GM13977 (cell line): ENCODE data around the gene SYNE1.

Source experiments
- DNase-seq: peaks from one replicate; pipeline ENCODE4 v3.0.0; 2012; ENCODE audit warnings: low spot score
- CTCF ChIP-seq: IDR thresholded peaks from 2 replicates; pipeline ENCODE4 v1.5.1; 2012; ENCODE audit warnings: mild to moderate bottlenecking, control low read depth; ENCODE audit not compliant: insufficient read depth; ENCODE audit errors: extremely low read depth, missing control alignments
- in situ Hi-C: fragments of 300-500 bp; cut with MboI; formaldehyde crosslinking; loops from one replicate; pipeline ENCODE4 v1.12.0; 2022; ENCODE audit warnings: low sequenced_read_pairs, low pct_unique_long_range_greater_than_20kb, mixed read lengths, inconsistent platforms; ENCODE audit not compliant: unreplicated experiment

The SYNE1 gene

DNA sequence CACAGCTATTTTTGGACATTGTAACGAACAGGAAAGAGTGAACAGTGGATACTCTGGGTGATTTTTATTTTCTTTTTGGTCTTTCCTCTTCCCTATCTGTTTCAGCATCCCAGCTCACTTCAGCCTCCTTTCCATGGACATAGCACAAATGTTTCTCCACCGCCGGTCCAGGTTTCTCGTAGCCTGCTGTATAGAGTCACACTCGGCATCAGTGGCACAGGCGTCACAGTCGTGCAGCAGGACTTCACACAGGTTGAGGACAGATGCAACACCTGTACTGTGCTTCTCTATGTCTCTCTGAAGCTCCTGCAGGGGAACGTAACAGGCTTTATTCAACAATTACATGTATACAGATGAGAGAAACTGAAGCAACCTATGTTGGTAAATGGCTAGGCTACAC is 481.4 kb downstream of the SYNE1 start:
- in situ Hi-C loops, result no loop called here
- no peak for TF ChIP-seq CTCF
- no peak for DNase-seq

DNA sequence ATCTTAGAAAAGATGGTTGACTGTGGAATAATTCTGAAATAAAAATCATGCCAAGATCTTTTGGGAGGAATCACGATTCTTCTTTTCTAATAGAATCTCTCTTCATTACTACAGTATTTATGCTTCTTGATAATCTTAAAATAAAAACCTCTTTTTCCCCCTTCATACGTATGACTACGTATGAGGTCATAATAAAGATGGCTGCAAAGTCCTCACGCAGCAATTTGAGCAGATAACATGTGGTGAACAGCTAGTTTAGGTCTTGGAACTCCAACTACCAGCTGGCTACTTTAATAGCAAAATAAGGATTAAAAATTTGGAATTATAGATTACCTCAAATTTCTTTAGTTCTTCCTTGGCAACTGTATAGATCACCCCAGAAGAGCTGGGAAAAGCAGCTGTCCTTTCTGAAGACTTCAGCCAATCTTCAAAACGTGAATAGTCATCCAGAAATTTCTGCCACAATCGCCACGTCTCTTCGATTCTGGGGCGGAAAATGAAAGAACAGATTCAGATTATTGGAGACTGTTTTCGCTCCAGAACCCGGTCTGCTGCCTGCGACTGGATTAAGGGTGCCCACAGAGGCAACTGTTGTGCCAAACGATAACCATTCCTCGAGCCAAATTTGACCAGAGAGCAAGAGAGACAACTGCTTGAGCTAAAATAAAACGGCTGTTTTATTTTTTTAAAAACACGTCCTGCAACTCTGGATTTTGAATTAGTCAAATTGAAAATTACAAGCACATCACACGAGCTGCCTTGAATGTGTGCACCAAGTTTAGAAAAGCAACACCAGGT is 482.4 kb downstream of the SYNE1 start:
- in situ Hi-C loops, result no loop called here
- no peak for DNase-seq
- no peak for TF ChIP-seq CTCF

DNA sequence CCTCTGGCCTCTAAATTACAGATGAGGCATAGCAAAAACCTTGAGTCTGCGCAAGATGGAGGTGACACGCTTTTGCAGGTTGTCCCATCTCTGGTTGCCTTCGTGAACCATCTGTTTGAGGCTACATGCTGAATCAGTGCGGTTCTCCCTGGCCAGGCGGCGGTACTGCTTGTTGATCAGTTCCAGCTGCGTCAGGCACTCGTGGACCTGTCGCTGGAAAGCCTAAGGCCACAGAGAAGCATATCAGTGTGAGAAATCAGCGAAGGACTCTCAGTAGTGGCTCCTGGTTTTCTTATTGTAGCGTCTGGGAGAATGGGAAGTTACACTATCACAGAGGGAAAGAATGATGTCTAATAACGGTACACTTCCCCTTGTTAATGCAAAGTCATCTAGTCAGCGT is 485.2 kb downstream of the SYNE1 start:
- no peak for TF ChIP-seq CTCF

DNA sequence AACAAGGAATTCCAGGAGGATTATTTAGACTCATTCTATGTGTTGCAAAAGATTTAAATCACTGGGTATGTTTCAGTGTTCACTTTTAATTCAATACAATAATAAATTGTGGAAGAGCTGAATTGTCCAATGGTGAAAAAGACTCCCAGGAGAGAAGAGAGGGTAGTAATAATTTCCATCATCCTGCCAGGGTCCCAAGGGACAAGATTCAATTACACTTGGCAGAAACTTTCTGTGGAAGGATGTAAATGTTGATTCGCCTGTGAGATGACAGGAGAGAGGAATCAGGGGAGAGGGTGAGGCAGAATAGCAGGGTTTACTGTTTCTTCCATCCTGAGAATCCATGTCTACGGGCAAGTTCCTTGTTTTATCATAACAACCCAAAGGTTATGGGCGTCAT is 487.0 kb downstream of the SYNE1 start:
- in situ Hi-C loops, result no loop called here
- DNase-seq, result no peak

More for the DNA sequence above, 485.2 kb downstream of the SYNE1 start:
- in situ Hi-C loops, result no loop called here
- DNase-seq, result no peak

DNA sequence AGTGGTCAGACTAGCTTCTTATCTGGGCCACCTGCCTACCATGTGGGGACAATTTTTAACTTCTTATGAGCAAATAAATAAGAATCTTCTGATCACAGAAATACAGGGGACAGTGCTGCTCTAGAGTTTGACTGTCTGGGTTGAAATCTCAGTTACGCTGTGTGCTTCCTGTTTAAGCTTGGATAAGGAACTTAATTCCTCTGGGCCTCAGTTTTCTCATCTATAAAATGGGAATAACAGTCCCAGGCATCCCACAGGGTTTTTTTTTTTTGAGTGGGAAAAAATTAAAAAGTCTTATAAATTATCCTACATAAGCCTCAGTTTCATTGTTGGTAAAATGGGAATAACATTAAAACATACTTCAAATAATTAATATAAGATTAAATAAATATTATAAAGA is 488.8 kb downstream of the SYNE1 start:
- in situ Hi-C loops, result no loop called here
- DNase-seq, result no peak
- no peak for TF ChIP-seq CTCF

More for the DNA sequence above, 487.0 kb downstream of the SYNE1 start:
- no peak for TF ChIP-seq CTCF

- no peak for DNase-seq
- in situ Hi-C loops, result no loop called here
- TF ChIP-seq CTCF, result no peak
Measured at GRCh38 chr6:152147269-152147668, 489.9 kb downstream of the SYNE1 start.
